ENCODE measurements around the gene RAP2A. TPM values are rescaled to one million over a fixed set of nuclear protein-coding genes. Genes with fewer than 3 reads are reported as not detected.

RAP2A gene
- total RNA-seq, 1 experiment from 2014 or later, result 42.2 TPM

DNA sequence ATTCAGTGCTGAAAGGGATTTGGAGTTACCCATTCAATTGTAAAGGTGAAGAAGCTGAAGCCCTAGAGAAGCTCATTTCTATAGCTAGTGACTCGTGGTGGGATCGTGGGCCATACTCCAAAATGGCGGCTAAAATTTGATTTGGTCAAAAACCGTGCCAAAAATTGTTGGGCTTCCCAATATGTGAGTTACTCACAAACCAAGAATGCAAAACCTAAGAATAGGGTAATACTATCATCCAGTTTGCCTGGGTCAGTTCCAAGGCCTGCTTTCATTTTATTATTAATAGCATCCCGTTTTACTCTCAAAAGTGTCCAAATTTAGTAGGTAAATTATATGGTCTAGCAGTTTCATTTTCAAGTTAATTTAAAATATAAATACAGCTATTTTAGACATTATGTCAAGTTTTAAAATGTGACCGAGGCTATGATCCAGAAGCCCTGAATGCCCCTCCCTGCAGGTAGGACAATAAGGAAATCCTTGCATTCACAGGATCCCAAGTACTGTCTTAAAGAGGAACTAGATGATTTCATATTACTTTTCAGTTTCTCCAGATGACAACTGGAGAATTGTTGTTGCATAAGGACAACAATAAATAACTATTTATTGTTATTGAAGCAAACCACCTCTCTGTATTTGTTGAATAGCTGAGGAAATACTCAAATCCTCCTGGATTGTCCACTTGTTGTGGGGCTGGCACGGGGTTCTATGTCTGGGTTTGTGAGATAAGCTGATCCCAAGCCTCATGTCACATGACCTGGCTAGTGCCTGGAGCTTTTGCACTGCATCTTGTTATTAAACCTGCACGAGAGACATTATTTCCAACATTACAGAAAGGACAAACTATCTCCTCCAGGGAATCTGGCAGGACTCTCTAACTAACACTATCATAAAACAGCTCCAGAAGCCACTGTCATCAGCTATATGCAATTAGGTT lies 11.6 kb upstream of the RAP2A start:
- DNase-seq (ENCODE audit: low spot score), result peak; percentile 27

- DNase-seq (ENCODE audit: low spot score), result no peak
These were observed 10.5 kb upstream of the RAP2A start for GRCh38 chr13:97423300-97424045.

DNA sequence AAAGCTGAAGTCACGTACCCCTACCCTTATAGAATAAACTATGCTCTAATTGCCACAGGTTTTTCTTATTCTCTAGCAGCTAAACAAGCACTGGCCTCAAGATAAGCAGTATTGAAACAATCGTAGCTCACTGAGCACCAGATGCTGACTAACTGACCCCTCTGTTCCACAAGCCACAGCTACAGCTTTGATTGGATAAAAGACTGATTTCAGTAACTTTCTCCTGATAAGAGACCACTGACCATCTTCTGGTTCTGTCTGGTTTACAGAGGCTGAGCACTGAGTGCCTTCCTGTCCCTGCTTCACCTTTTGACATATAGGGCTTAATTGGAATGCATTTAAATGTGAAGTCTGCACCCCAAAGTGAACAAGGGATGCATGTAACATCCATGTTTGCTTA lies 8.4 kb upstream of the RAP2A start:
- DNase-seq (ENCODE audit: low spot score), result no peak

- DNase-seq (ENCODE audit: low spot score), result no peak
These were observed 7.3 kb upstream of the RAP2A start for GRCh38 chr13:97426695-97427094.

GRCh38 chr13:97429681-97430081 lies 4.3 kb upstream of the RAP2A start:
- DNase-seq (ENCODE audit: low spot score), result no peak

GRCh38 chr13:97430296-97430695 lies 3.7 kb upstream of the RAP2A start:
- no peak for DNase-seq (ENCODE audit: low spot score)

- DNase-seq (ENCODE audit: low spot score), result no peak
These were observed 2.7 kb upstream of the RAP2A start for GRCh38 chr13:97431171-97431764.

DNA sequence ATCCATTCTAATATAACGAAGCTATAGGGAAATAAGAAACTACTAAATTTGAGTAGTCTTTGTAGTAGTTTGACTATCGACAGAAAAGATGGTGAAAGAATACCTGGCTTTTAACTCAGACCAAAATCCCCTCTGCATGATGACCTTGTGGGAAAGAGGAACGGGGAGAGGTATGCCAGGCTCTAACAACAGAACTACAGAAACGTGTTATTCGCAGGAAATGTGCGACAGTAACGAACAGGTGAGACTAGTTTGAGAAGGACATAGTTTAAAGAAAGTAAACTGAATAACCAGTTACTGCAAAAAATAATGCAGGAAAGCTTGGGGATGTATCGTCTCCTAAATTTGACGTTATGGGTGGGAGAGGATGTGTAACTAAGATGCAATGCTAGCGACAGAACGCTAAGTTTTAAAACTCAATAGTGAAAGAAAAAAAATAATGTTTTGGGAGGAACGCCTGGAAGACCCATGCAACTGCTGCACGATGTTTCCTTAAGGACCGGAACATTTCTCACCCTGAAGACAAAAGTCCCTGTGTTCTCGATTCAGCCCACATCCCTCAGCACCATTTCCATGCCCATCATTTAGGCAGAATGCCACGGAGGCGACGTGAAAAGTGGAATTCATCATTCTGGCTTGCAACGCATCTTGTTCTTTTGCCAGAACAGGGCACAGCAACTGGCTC lies 1.6 kb upstream of the RAP2A start:
- no peak for DNase-seq (ENCODE audit: low spot score)

- peak; percentile 100 for DNase-seq (ENCODE audit: low spot score)
These were observed 847 bp upstream of the RAP2A start for GRCh38 chr13:97432917-97433726.

- peak; percentile 22 for DNase-seq (ENCODE audit: low spot score)
These were observed 630 bp downstream of the RAP2A start for GRCh38 chr13:97434397-97435201.

DNA sequence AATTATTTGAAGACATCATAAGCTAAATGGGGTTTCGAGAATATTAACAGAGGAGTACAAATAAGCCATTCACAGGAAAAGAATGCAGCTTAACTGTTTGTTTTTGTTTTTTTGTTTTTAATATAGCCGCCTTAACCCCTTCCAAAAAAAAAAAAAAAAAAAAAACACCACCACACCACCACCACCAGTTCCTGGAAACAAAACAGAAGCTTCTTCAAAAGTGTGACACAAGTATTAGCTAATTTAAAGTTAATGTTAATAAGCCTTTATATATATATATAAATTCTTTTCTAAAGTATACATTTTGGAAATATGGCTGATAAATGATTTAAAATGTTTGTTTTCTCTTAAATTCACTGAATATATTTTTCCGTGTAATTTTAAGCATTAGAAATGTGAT lies 1.4 kb downstream of the RAP2A start:
- DNase-seq (ENCODE audit: low spot score), result no peak

DNA sequence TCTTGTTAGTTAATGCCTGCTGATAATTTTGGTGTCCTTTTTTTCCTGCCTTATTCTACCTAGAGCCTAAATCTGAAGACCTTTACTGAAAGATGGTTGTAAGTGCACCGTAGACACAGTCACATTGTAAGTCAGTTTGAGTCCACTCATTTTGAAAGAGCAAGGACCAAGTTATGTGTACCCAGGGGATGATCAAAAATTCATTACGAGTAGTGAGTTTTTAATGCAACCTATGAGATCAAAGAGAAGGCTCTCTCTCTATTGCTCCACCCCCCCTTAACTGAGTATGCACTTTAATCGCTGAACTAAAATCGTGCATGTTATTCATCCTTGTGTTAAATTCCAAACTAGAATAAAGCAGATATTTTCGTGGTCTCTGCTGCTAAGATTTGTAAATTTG lies 1.8 kb downstream of the RAP2A start:
- no peak for DNase-seq (ENCODE audit: low spot score)

GRCh38 chr13:97436845-97437244 lies 2.9 kb downstream of the RAP2A start:
- no peak for DNase-seq (ENCODE audit: low spot score)

- DNase-seq (ENCODE audit: low spot score), result no peak
These were observed 3.8 kb downstream of the RAP2A start for GRCh38 chr13:97437729-97438128.

DNA sequence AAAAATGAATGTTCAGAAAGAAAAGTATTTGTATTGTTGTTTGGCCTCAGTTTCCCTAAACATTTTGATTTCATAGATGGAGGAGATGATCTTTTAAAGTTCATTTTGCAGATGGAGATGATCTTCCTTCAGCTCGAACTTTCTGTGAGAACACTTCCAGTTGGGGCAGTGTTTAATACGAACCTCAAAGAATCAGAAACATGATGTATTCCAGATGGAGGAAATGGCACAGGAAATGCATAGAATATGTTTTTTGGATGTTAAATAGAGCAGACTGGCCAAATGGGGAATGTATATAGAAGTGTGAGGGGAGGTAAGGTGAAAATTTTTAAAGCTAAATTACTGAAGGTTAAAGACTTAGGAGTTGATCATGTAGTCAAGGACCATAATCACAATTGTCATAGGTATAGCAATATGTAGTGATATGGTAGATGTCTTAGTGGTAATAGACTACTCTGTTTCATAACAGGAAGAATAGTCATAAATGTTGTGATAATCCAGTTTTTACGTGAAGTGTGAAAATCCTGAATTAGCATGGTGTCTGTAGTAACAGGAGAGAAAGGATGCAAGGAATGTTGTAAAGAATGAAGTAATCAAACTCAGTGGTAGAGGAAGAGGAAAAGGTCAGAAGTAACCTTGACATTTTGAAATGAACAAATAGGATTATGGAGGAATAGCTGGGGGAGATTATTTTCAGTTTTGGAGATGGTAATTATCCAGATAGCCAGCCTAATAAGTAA lies 5.1 kb downstream of the RAP2A start:
- DNase-seq (ENCODE audit: low spot score), result no peak

DNA sequence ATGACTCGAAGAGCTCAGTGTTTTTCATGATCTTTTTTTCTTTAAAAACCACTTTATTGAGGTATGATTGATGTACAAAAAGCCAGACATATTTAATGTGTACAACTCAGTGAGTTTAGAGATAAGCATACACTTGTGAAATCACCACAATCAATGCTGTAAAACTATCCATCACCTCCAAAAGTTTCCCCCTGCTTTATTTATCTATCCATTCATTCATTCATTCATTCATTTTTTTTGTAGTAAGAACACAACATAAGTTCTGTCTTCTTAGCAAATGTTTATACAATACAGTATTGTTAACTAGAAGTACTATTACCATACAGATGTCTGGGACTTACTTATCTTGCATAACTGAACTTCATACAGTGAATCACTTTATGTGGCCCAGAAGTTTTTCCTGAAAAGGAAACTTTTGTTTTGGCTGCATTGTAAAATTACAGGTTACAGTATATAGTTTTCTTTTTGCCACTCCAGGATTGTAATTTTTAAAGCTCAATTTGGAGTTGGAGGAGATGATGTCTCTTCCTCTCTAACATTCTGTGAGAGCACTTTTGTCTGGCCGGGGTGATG lies 6.7 kb downstream of the RAP2A start:
- no peak for DNase-seq (ENCODE audit: low spot score)

GRCh38 chr13:97441368-97441767 lies 7.4 kb downstream of the RAP2A start:
- DNase-seq (ENCODE audit: low spot score), result no peak

DNA sequence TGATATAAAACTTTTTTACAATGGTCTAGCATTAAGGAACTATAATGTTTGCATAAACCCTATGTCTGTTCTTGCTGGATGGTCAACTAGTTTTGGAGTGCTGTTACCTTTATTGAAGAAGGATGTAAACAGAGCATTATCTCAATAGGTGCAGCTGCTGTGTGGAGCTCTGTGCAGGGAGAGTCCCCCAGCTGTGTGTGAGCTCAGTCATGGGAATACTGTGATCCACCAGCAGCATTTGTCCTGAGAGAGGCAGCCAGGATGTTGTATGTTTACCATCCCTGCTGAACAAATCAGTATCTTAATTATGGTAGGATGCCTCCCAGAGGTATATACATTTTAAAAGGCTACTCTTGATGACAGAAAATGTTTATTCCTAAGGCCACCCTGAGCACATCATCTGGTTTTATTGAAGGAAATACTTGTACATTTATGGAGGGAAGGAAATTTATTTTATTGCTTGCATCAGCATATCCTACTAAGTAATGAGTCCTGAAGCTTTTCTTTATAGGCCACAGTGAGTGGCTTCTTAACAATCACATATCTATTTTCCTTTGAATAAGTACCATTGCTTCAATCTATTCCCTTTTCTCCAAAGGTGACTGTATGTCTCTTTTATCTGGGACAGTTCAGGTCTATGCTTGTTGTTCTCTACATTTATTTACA lies 11.7 kb downstream of the RAP2A start:
- DNase-seq (ENCODE audit: low spot score), result no peak

DNA sequence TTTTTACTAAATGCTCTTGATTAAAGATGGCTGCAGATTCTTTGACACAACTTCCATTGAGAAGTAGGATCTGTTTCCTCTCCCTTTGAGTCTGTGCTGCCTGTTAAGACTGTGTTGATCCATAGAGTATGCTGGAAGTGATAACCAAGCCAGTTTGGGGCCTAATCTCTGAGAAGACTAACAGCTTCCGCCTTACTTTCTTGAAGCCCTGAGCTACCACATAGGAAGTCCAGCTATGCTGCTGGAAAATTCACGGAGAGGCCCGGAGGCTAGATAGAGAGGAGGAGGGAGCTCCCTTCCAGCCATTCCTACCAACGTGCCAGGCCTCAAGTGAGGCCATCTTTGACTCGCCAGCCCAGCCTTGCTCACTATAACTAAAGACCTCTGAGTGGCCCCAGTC lies 12.5 kb downstream of the RAP2A start:
- no peak for DNase-seq (ENCODE audit: low spot score)

Data from A172 (cell line).